SK-N-SH treated with all-trans-retinoic acid at 6 μM for 48 hours (cell line): ENCODE results near the gene GSE1.

Experiments
- ATAC-seq: fragments of 200-7000 bp; cut with Tn5 transposase; 3 replicates; pipeline ENCODE4 v1.9.1; 2020; ENCODE audit warnings: mild to moderate bottlenecking, moderate library complexity
- BACH2 ChIP-seq: fragments of 250-450 bp; sonication (Bioruptor Pico); IDR thresholded peaks from 2 replicates; pipeline ENCODE4 v1.9.0; 2021; ENCODE audit warnings: mild to moderate bottlenecking, borderline replicate concordance
- ISL1 ChIP-seq: fragments of 250-450 bp; sonication (Bioruptor Pico); IDR thresholded peaks from 2 replicates; pipeline ENCODE4 v2.1.2; 2022; ENCODE audit warnings: mild to moderate bottlenecking, moderate library complexity
- OSR1 ChIP-seq: fragments of 250-450 bp; sonication (Bioruptor Pico); IDR thresholded peaks from 2 replicates; pipeline ENCODE4 v1.8.0; 2022; ENCODE audit warnings: moderate library complexity, mild to moderate bottlenecking, inconsistent platforms
- PPARA ChIP-seq: fragments of 250-450 bp; sonication (Bioruptor Pico); IDR thresholded peaks from 2 replicates; pipeline ENCODE4 v1.5.0; 2020; ENCODE audit warnings: mild to moderate bottlenecking, borderline replicate concordance
- RARB ChIP-seq: fragments of 250-450 bp; sonication (Bioruptor Pico); IDR thresholded peaks from 2 replicates; pipeline ENCODE4 v1.8.0; 2021; ENCODE audit warnings: mild to moderate bottlenecking, moderate library complexity
- SNAI2 ChIP-seq: fragments of 250-450 bp; sonication (Bioruptor Pico); IDR thresholded peaks from 2 replicates; pipeline ENCODE4 v1.5.0; 2020; ENCODE audit warnings: mild to moderate bottlenecking, moderate library complexity
- TCF4 ChIP-seq: fragments of 250-450 bp; sonication (Bioruptor Pico); IDR thresholded peaks from 2 replicates; pipeline ENCODE4 v1.8.0; 2021; ENCODE audit warnings: mild to moderate bottlenecking, moderate library complexity, borderline replicate concordance
- ZC3H10 ChIP-seq: fragments of 250-450 bp; sonication (Bioruptor Pico); IDR thresholded peaks from 2 replicates; pipeline ENCODE4 v1.5.1; 2021; ENCODE audit warnings: mild to moderate bottlenecking, moderate library complexity
- ZFP3 ChIP-seq: fragments of 250-450 bp; sonication (Bioruptor Pico); IDR thresholded peaks from 2 replicates; pipeline ENCODE4 v1.5.0; 2020; ENCODE audit warnings: mild to moderate bottlenecking, moderate library complexity
- ZFP30 ChIP-seq: fragments of 450-650 bp; formaldehyde crosslinking; IDR thresholded peaks from 2 replicates; pipeline ENCODE4 v1.5.0; 2022; ENCODE audit warnings: mild to moderate bottlenecking, moderate library complexity
- ZNF565 ChIP-seq: fragments of 450-650 bp; formaldehyde crosslinking; conservative IDR thresholded peaks from 2 replicates; pipeline ENCODE4 v1.5.0; 2020; ENCODE audit warnings: low read depth, mild to moderate bottlenecking, moderate library complexity
- ZNF70 ChIP-seq: fragments of 450-650 bp; formaldehyde crosslinking; IDR thresholded peaks from 2 replicates; pipeline ENCODE4 v1.5.0; 2020; ENCODE audit warnings: mild to moderate bottlenecking, moderate library complexity
- ZNF8 ChIP-seq: fragments of 450-650 bp; formaldehyde crosslinking; IDR thresholded peaks from 2 replicates; pipeline ENCODE4 v1.5.0; 2020; ENCODE audit warnings: mild to moderate bottlenecking, moderate library complexity
- TF ChIP-seq, protein P1 (sequence below): fragments of 250-450 bp; sonication (Bioruptor Pico); IDR thresholded peaks from 2 replicates; pipeline ENCODE4 v1.5.0; 2020; ENCODE audit warnings: mild to moderate bottlenecking, moderate library complexity
- TF ChIP-seq, protein P2 (sequence below): fragments of 250-450 bp; sonication (Bioruptor Pico); IDR thresholded peaks from 2 replicates; pipeline ENCODE4 v1.8.0; 2020; ENCODE audit warnings: mild to moderate bottlenecking, moderate library complexity, borderline replicate concordance
- TF ChIP-seq, protein P3 (sequence below): fragments of 250-450 bp; sonication (Bioruptor Pico); IDR thresholded peaks from 2 replicates; pipeline ENCODE4 v1.5.1; 2020; ENCODE audit warnings: low read depth, mild to moderate bottlenecking, moderate library complexity
- TF ChIP-seq, protein P4 (sequence below): fragments of 250-450 bp; sonication (Bioruptor Pico); IDR thresholded peaks from 2 replicates; pipeline ENCODE4 v1.5.1; 2021; ENCODE audit warnings: mild to moderate bottlenecking, moderate library complexity

GSE1 gene

DNA sequence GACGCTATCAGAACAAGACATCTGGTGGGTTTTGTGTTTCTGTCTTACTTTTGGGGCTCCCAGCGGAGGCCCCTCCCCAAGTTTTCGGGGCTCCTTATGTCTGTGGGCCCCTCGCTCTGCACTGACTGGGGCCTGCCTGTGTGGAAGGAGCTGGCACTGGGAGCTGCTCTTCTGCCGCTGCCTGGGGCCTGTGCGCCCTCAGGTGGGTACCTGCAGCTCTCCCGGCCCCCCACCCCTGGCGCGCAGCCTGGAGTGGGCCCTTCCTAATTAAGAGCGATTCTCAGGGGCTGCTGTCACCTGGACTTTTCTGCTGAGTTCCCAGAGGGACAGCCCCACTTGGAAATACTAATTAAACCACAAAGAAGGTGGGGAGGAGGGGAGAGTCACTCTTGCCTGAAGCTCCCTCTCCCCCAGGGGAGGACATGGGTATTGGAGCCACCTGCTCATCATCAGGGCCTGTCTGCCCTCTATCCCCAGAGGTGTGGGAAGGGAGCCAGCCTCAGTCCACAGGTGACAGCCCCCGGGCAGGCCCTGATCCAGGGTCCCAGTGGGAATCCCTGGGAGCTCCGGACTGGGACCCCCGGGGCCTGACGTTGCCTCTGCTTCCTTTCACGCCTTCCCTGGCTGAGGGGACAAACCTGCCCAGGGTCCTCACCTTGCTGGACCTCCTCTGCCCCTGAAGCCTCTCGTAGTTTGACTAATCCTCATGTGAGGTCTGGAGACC is 36.5 kb downstream of the GSE1 start:
- no peak for ATAC-seq
- TF ChIP-seq, protein P1, sequence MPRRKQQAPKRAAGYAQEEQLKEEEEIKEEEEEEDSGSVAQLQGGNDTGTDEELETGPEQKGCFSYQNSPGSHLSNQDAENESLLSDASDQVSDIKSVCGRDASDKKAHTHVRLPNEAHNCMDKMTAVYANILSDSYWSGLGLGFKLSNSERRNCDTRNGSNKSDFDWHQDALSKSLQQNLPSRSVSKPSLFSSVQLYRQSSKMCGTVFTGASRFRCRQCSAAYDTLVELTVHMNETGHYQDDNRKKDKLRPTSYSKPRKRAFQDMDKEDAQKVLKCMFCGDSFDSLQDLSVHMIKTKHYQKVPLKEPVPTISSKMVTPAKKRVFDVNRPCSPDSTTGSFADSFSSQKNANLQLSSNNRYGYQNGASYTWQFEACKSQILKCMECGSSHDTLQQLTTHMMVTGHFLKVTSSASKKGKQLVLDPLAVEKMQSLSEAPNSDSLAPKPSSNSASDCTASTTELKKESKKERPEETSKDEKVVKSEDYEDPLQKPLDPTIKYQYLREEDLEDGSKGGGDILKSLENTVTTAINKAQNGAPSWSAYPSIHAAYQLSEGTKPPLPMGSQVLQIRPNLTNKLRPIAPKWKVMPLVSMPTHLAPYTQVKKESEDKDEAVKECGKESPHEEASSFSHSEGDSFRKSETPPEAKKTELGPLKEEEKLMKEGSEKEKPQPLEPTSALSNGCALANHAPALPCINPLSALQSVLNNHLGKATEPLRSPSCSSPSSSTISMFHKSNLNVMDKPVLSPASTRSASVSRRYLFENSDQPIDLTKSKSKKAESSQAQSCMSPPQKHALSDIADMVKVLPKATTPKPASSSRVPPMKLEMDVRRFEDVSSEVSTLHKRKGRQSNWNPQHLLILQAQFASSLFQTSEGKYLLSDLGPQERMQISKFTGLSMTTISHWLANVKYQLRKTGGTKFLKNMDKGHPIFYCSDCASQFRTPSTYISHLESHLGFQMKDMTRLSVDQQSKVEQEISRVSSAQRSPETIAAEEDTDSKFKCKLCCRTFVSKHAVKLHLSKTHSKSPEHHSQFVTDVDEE (CRISPR knock-in tag) = no peak
- TF ChIP-seq, protein P2, sequence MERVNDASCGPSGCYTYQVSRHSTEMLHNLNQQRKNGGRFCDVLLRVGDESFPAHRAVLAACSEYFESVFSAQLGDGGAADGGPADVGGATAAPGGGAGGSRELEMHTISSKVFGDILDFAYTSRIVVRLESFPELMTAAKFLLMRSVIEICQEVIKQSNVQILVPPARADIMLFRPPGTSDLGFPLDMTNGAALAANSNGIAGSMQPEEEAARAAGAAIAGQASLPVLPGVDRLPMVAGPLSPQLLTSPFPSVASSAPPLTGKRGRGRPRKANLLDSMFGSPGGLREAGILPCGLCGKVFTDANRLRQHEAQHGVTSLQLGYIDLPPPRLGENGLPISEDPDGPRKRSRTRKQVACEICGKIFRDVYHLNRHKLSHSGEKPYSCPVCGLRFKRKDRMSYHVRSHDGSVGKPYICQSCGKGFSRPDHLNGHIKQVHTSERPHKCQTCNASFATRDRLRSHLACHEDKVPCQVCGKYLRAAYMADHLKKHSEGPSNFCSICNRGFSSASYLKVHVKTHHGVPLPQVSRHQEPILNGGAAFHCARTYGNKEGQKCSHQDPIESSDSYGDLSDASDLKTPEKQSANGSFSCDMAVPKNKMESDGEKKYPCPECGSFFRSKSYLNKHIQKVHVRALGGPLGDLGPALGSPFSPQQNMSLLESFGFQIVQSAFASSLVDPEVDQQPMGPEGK (CRISPR knock-in tag) = no peak
- TF ChIP-seq TCF4 (CRISPR knock-in tag) (no peak), ZNF8 (CRISPR knock-in tag) (no peak), ZNF565 (no peak), OSR1 (CRISPR knock-in tag) (no peak), ZNF70 (CRISPR knock-in tag) (no peak), BACH2 (CRISPR knock-in tag) (no peak), ZC3H10 (CRISPR knock-in tag) (no peak), ZFP3 (CRISPR knock-in tag) (no peak), SNAI2 (CRISPR knock-in tag) (no peak), PPARA (no peak)
- TF ChIP-seq, protein P3, sequence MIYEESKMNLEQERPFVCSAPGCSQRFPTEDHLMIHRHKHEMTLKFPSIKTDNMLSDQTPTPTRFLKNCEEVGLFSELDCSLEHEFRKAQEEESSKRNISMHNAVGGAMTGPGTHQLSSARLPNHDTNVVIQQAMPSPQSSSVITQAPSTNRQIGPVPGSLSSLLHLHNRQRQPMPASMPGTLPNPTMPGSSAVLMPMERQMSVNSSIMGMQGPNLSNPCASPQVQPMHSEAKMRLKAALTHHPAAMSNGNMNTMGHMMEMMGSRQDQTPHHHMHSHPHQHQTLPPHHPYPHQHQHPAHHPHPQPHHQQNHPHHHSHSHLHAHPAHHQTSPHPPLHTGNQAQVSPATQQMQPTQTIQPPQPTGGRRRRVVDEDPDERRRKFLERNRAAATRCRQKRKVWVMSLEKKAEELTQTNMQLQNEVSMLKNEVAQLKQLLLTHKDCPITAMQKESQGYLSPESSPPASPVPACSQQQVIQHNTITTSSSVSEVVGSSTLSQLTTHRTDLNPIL (CRISPR knock-in tag) = no peak
- TF ChIP-seq, protein P4, sequence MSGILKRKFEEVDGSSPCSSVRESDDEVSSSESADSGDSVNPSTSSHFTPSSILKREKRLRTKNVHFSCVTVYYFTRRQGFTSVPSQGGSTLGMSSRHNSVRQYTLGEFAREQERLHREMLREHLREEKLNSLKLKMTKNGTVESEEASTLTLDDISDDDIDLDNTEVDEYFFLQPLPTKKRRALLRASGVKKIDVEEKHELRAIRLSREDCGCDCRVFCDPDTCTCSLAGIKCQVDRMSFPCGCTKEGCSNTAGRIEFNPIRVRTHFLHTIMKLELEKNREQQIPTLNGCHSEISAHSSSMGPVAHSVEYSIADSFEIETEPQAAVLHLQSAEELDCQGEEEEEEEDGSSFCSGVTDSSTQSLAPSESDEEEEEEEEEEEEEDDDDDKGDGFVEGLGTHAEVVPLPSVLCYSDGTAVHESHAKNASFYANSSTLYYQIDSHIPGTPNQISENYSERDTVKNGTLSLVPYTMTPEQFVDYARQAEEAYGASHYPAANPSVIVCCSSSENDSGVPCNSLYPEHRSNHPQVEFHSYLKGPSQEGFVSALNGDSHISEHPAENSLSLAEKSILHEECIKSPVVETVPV (CRISPR knock-in tag) = no peak

DNA sequence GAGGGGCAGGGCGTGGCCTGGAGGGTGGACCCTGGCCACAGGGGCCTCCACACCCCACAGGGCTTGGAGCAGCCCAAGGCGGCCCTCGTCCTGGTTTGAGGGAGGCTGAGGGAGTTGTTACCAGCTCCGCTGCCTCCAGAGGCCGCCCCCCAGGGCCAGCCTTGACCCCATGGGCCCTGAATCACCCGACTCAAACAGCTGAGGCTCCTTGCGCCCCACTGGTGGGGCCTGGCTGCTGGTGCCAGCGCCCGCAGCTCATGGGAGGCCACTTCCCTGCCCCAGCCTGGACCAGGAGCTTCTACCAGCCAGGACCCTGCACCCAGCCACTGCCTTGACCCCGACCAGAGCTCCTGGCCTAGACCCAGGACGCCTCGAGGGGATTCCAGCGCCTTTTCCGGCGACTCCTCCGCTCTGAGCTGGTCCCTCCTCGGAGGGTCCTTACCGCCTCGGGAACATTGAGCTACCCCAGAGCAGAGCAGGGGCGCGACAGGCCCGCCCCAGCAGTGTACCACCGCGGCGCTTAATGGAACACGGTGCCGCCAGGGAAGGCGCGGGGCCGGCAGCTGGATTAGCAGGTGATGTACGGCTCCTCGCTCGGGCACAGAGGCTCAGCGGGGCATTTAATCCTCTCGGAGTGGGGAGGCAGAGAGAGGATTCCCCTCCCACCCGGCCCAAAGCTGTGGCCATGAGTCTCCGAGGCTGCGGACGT is 37.2 kb downstream of the GSE1 start:
- no peak for TF ChIP-seq ZNF565
- ATAC-seq = no peak

DNA sequence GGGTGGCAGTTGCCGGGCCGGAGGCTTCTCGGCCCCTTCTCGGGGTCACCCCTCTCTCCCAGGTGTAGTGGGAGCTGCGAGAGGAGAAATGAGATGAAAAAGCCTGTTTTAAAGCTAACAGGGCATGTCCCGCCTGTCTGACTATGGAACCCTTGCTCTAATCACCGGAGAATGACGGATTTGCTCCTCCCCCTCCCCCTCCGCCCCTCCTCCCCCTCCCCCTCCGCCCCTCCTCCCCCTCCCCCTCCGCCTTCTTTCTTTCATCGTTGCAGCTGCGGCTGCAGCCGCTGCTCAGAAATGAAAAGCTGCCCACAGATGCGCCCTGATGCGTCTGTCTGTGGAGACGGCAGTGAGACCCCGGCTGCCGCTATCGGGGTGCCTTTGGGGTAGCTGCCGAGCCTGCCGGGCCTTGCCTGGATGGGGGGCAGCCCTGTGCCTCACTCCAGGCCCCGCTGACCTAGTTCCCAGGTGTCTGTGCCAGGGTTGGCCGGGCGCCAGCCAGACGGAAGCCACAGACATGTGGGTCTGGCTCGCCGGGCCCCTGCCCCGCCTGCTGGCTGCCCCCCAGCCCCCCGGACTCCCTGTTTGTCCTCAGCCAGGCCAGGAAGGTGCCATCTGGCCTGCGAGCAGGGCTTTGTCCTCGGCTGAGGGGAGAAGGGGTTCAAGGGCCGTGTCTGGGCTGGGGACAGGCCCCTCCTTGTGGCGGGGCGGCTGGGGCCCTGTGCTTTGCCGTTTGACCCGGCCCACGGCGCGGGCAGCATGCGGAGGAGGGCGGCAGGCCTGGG is 37.9 kb downstream of the GSE1 start:
- no peak; the same call in 2 of the 3 replicates for ATAC-seq
- TF ChIP-seq ISL1 (CRISPR knock-in tag) (no peak), ZFP30 (CRISPR knock-in tag) (no peak), OSR1 (CRISPR knock-in tag) (no peak), RARB (CRISPR knock-in tag) (no peak), ZNF70 (CRISPR knock-in tag) (no peak), ZC3H10 (CRISPR knock-in tag) (no peak), SNAI2 (CRISPR knock-in tag) (no peak), ZNF8 (CRISPR knock-in tag) (no peak), ZFP3 (CRISPR knock-in tag) (no peak), PPARA (no peak)
- TF ChIP-seq, protein P3 (CRISPR knock-in tag) = no peak
- TF ChIP-seq, protein P2 (CRISPR knock-in tag) = no peak
